Epithelial cell of proximal tubule (primary cell): Measurements from ENCODE around the gene ZDHHC14. TPM values are rescaled to one million over a fixed set of nuclear protein-coding genes. Genes with fewer than 3 reads are reported as not detected.
"Not testable (repeated sequence)": the region's sequence is repeated elsewhere in the genome, so short reads cannot be mapped to it uniquely, and the experiment has no call there.

ENCODE experiments used
- DNase-seq: peaks from one replicate; pipeline ENCODE4 v3.0.0-alpha.2; 2011; ENCODE audit warnings: low read depth
- H3K4me3 ChIP-seq: 2 replicates; pipeline ENCODE4 v1.5.1; 2011; ENCODE audit warnings: low read depth, mild to moderate bottlenecking, low read length
- total RNA-seq: library from RNA; depleted of rRNA; stranded (reverse); fragments of >200 nt; gene quantifications from 2 replicates; pipeline ENCODE4 v1.2.3, GENCODE V29; 2015
- TF ChIP-seq, protein P1 (sequence below): conservative IDR thresholded peaks from 2 replicates; pipeline ENCODE4 v1.5.1; 2012; ENCODE audit warnings: low read depth, mild to moderate bottlenecking, low read length

ZDHHC14 gene
- total RNA-seq, 1 donor from 2014 or later, result 21.4 TPM

GRCh38 chr6:157685596-157686280 is 304.7 kb downstream of the ZDHHC14 start:
- TF ChIP-seq, protein P1, sequence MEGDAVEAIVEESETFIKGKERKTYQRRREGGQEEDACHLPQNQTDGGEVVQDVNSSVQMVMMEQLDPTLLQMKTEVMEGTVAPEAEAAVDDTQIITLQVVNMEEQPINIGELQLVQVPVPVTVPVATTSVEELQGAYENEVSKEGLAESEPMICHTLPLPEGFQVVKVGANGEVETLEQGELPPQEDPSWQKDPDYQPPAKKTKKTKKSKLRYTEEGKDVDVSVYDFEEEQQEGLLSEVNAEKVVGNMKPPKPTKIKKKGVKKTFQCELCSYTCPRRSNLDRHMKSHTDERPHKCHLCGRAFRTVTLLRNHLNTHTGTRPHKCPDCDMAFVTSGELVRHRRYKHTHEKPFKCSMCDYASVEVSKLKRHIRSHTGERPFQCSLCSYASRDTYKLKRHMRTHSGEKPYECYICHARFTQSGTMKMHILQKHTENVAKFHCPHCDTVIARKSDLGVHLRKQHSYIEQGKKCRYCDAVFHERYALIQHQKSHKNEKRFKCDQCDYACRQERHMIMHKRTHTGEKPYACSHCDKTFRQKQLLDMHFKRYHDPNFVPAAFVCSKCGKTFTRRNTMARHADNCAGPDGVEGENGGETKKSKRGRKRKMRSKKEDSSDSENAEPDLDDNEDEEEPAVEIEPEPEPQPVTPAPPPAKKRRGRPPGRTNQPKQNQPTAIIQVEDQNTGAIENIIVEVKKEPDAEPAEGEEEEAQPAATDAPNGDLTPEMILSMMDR, result no peak
- H3K4me3 ChIP-seq, result no peak overlapping the region
- DNase-seq, result no peak

- no peak for DNase-seq
- no peak overlapping the region for H3K4me3 ChIP-seq
- TF ChIP-seq, protein P1, result no peak
These were observed 307.4 kb downstream of the ZDHHC14 start for GRCh38 chr6:157688275-157688959.

DNA sequence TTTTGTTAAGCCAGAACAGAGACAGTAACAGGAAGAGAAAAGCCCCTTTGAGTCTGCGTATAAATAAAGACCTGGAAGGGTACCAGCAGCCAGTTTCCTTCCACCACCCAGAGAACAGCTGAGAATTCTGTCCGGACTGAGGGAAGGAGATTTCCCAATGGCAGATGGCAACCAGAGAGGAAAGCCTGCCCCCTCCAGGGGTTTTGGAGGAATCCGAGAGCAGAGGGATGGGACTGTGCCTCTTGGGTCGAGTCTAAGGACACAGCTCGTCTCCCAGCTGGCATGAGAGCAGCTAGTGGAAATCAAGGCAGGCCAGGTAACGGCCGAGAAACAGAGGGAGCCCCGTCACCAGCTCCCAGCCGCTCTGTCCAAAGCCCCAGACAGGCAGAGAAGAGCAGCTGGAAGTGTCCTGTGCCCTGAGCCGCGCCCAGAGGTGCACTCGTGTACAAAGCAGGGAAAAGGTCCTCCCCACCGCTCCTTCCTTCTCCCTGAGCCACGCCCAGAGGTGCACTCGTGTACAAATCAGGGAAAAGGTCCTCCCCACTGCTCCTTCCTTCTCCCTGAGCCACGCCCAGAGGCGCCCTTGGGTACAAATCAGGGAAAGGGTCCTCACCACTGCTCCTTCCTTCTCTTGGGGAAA is 308.1 kb downstream of the ZDHHC14 start:
- DNase-seq, result no peak
- H3K4me3 ChIP-seq, result no peak overlapping the region
- TF ChIP-seq, protein P1, result no peak

- no peak for DNase-seq
- H3K4me3 ChIP-seq, result no peak overlapping the region
- TF ChIP-seq, protein P1, result no peak
These were observed 308.9 kb downstream of the ZDHHC14 start for GRCh38 chr6:157689875-157690274.

GRCh38 chr6:157690441-157691210 is 309.6 kb downstream of the ZDHHC14 start:
- no peak for DNase-seq

DNA sequence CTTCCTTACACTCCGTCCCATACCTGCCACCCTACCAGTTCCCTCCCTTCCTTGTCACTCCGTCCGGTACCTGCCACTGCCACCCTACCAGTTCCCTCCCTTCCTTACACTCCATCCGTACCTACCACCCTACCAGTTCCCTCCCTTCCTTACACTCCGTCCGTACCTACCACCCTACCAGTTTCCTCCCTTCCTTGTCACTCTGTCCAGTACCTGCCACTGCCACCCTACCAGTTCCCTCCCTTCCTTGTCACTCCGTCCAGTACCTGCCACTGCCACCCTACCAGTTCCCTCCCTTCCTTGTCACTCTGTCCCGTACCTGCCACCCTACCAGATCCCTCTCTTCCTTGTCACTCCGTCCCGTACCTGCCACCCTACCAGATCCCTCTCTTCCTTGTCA is 310.6 kb downstream of the ZDHHC14 start:
- DNase-seq, H3K4me3 ChIP-seq: not testable (repeated sequence)

More at GRCh38 chr6:157690441-157691210, 309.6 kb downstream of the ZDHHC14 start:
- no peak overlapping the region for H3K4me3 ChIP-seq
- TF ChIP-seq, protein P1, result no peak

DNA sequence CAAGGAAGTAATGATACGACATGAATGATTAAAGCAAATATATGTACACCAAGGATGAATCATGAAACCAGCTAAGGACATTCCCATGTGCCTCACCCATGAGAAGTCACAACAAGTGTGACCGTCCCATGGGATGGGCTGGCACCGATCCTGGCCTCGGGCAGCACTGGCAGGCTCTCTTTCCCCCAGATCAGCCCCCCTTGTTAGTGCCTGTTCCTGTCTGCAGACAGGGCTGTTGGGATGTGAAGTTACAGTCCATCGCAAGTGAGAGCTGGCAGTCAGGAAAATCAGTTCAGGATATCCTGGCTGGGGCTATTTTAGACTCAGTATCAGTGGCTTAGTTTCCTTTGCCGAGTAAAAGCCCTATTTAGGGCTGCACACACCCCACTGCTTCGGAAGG is 312.9 kb downstream of the ZDHHC14 start:
- no peak overlapping the region for H3K4me3 ChIP-seq
- DNase-seq, result no peak
- TF ChIP-seq, protein P1, result no peak
